Ishikawa (cell line): Measurements from ENCODE around the gene SOX12.

Experiments used
- CEBPB ChIP-seq: IDR thresholded peaks from 2 replicates; pipeline ENCODE4 v1.6.1; 2012
- CREB1 ChIP-seq: IDR thresholded peaks from 2 replicates; pipeline ENCODE4 v1.6.1; 2012; ENCODE audit warnings: low read depth
- EGR1 ChIP-seq: IDR thresholded peaks from 2 replicates; pipeline ENCODE4 v1.6.1; 2012
- EP300 ChIP-seq: IDR thresholded peaks from 2 replicates; pipeline ENCODE4 v1.6.1; 2012; ENCODE audit warnings: borderline replicate concordance
- FOXM1 ChIP-seq: IDR thresholded peaks from 2 replicates; pipeline ENCODE4 v1.6.1; 2012; ENCODE audit warnings: low read depth, borderline replicate concordance
- NFIC ChIP-seq: IDR thresholded peaks from 2 replicates; pipeline ENCODE4 v1.6.1; 2012
- RAD21 ChIP-seq: IDR thresholded peaks from 2 replicates; pipeline ENCODE4 v1.6.1; 2012; ENCODE audit warnings: low read depth
- TAF1 ChIP-seq: IDR thresholded peaks from 2 replicates; pipeline ENCODE4 v1.6.1; 2012; ENCODE audit warnings: low read depth, mild to moderate bottlenecking
- TCF12 ChIP-seq: IDR thresholded peaks from 2 replicates; pipeline ENCODE4 v1.6.1; 2012; ENCODE audit warnings: low read depth
- TEAD4 ChIP-seq: IDR thresholded peaks from 2 replicates; pipeline ENCODE4 v1.6.1; 2012
- YY1 ChIP-seq: IDR thresholded peaks from 2 replicates; pipeline ENCODE4 v1.6.1; 2012; ENCODE audit warnings: low read depth
- ZBTB7A ChIP-seq: IDR thresholded peaks from 2 replicates; pipeline ENCODE4 v1.6.1; 2012; ENCODE audit warnings: low read depth
- TF ChIP-seq, protein P1 (sequence below): IDR thresholded peaks from 2 replicates; pipeline ENCODE4 v1.6.1; 2012
- TF ChIP-seq, protein P2 (sequence below): IDR thresholded peaks from 2 replicates; pipeline ENCODE4 v1.6.1; 2012; ENCODE audit warnings: low read depth, mild to moderate bottlenecking
- TF ChIP-seq, protein P3 (sequence below): IDR thresholded peaks from 2 replicates; pipeline ENCODE4 v1.6.1; 2012

Gene SOX12

DNA sequence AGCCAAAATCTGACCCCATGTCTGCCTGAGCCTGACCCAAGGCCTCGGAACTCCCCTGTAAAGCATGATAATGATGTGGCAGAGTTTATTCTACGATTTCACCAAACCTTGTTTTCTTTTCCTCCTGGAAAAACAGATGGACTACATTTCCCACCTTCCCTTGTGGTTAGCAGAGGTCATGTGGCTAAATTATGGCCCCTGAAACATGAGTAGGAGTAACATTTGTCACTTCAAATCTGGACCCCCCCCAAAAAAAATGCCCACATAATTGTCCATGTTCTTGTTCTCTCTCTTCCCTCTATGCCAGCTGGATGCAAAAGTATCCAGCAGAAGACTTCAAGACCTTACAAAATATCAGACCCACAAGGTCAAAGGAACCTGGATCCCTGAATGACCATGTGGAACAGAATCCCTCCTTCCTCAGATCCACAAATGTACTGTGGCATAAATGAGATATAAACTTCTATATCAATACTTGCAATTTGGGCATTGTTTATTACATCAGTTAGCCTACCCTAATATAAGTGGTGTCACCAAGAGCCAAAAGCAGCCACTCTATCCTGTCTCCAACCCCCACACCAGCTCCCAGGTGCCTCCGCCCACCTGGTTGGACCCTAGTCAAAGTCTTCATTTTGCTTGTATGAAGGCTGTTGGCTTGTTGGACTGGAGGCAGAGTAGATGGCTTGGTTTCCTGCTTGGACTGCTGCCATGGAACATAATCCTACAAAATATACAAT is 36.2 kb upstream of the SOX12 start:
- TF ChIP-seq, protein P1, sequence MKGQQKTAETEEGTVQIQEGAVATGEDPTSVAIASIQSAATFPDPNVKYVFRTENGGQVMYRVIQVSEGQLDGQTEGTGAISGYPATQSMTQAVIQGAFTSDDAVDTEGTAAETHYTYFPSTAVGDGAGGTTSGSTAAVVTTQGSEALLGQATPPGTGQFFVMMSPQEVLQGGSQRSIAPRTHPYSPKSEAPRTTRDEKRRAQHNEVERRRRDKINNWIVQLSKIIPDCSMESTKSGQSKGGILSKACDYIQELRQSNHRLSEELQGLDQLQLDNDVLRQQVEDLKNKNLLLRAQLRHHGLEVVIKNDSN: peak; percentile 85
- no peak for TF ChIP-seq EP300
- no peak for TF ChIP-seq RAD21

DNA sequence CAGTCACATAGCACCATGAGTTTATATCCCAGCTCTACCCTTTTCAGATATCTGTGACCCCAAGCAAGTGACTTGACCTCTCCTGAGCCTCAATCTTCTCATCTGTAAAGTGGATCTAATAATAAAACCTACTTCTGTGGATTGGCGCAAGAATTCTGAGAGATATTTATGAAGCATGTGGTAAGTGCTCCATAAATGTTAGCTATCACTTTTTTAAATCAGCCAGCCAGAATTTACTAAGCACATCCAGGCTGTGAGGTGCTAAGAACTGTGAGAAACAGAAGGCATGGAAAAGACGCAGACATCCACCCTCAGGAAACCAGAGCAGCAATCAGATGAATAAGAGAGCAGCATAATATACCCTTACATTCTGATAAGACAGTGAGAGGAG is 35.7 kb upstream of the SOX12 start:
- TF ChIP-seq EGR1 (no peak), YY1 (no peak), TCF12 (no peak), ZBTB7A (no peak), FOXM1 (no peak), CREB1 (no peak), CEBPB (no peak), NFIC (no peak), RAD21 (no peak), TEAD4 (no peak), TAF1 (no peak), EP300 (no peak)
- TF ChIP-seq, protein P2, sequence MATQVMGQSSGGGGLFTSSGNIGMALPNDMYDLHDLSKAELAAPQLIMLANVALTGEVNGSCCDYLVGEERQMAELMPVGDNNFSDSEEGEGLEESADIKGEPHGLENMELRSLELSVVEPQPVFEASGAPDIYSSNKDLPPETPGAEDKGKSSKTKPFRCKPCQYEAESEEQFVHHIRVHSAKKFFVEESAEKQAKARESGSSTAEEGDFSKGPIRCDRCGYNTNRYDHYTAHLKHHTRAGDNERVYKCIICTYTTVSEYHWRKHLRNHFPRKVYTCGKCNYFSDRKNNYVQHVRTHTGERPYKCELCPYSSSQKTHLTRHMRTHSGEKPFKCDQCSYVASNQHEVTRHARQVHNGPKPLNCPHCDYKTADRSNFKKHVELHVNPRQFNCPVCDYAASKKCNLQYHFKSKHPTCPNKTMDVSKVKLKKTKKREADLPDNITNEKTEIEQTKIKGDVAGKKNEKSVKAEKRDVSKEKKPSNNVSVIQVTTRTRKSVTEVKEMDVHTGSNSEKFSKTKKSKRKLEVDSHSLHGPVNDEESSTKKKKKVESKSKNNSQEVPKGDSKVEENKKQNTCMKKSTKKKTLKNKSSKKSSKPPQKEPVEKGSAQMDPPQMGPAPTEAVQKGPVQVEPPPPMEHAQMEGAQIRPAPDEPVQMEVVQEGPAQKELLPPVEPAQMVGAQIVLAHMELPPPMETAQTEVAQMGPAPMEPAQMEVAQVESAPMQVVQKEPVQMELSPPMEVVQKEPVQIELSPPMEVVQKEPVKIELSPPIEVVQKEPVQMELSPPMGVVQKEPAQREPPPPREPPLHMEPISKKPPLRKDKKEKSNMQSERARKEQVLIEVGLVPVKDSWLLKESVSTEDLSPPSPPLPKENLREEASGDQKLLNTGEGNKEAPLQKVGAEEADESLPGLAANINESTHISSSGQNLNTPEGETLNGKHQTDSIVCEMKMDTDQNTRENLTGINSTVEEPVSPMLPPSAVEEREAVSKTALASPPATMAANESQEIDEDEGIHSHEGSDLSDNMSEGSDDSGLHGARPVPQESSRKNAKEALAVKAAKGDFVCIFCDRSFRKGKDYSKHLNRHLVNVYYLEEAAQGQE: no peak
- TF ChIP-seq, protein P1: no peak
- TF ChIP-seq, protein P3, sequence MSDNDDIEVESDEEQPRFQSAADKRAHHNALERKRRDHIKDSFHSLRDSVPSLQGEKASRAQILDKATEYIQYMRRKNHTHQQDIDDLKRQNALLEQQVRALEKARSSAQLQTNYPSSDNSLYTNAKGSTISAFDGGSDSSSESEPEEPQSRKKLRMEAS: no peak

DNA sequence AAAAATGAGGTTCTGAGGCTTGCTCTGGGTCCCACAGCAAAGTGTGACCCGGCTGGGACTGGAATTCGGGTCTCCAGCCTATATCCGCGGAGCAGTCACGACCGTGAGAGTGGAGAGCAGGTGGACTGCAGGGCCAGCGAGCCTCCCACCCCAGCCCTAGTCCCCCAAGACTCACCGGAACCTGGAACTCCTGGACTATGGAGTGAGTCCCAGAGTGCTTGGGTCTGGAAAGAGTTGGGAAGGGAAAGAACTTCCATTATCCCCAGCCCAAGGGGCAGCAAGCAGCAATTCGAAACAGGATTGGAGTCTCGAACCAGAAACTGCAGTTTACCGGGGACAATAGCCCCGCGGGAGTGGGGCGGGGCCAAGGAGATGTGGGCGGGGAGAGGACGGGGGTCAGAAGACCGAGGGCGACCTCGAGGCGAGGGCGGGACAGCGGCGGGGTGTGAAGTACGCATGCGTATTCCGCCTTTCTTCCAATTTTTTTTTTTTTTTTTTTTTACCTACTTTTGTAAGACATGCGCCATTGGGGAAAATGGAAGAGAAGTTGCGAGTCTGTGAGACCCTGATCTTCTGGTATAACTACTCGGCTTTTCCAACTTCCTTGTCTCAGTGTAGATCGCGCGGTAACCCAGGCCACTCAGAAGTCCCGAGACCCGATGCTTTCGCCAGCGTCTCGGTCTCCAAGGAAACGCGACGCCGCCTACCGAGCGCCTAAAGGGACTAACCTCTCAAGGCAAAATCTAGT is 35.1 kb upstream of the SOX12 start, which contains the start of gene C20orf96:
TSS of gene C20orf96 (minus strand) at position 667 of the 748 bp plus-strand sequence. CDS start at position 527, 140 bp downstream.
- TF ChIP-seq EGR1 (no peak), TAF1 (peak; percentile 64), TCF12 (0 out of 2 replicates have a peak, but pooled peaks have one; percentile 47)
- TF ChIP-seq, protein P2: no peak
- TF ChIP-seq, protein P3: peak; percentile 67

DNA sequence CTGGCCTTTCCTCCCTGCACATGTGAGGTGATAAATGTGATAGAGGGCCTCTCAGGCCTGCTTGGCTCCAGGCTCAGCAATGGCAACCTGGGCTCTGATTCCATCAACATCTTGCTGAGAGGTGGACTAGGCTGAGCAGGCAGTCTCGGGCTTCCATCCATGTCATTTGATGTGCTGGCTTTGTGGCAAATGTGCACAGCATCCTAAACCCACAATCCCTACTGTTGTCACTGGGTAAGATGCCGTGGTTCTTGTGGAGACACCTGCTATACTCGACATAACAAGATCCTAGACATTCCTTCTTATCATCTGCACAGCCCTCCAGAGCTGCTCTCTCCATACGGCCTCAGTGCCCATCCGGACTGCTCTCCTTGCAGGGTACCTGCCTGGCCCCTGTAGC is 30.8 kb upstream of the SOX12 start:
- TF ChIP-seq, protein P1: no peak
- TF ChIP-seq ZBTB7A (no peak), CREB1 (no peak), EP300 (no peak)

DNA sequence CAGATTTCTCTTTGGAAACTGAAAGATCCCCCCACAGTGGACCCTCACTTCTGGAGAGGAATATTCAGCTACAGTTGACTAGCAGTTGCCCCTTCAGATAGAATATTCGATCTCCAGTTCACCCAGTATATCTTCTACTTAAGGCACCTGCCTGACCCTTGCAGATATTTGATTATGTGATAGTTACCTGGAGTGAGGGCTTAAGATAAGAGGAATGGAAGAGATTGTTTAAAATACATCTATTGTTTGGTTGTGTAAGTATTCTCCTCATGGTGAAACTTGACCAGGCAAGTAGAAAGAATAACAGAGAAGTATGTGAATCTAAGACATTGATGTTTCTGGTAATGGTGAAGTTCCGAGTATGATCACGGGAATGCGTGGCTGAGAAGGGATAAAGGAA is 29.5 kb upstream of the SOX12 start:
- TF ChIP-seq NFIC (no peak), TEAD4 (no peak), EP300 (no peak), FOXM1 (no peak), TCF12 (no peak)
- TF ChIP-seq, protein P3: no peak
- TF ChIP-seq, protein P2: no peak
